Measurements from ENCODE around the gene VCAN.

The VCAN gene

GRCh38 chr5:83470526-83471404 lies 779 bp upstream of the VCAN start:
- DNase-seq: no peak

DNA sequence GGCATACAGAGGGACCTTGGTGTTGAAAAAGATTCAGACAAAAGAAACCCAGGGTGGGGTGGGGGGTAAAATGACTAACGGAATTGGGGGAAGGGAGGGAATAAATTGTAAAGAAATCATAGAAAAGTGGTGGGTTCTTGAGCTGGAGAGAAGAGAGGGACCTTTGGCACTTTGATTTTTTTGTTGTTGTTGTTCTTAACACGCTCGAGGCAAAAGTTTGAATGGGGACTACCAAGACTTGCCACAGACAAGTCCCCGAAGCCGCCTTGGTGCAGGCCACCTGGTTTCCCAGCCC lies 616 bp downstream of the VCAN start:
- no peak for DNase-seq

- peak; percentile 57 for DNase-seq
Measured at GRCh38 chr5:83472508-83473345, 1.2 kb downstream of the VCAN start.

GRCh38 chr5:83473346-83474160 lies 2.0 kb downstream of the VCAN start:
- DNase-seq: peak; percentile 82

GRCh38 chr5:83474161-83474796 lies 2.7 kb downstream of the VCAN start:
- DNase-seq: peak; percentile 65

DNA sequence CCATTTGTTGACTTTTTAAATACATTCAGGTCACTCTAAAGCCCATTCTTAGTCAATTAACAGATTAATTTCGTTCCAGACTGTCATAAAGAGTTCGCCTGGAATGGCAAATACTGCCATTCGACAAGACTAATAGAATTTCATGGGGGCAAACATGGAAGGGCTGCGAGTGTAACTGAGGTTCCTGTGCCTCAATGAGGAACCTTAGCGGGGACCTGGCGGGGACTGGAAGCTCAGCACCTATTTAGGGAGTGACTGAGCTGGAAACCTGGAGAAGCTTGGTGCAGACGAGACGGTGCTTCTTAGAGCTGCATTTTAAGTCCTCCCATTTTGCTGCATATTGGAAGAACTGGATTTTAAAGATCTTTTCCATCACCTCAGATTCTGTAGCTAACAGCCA lies 3.4 kb downstream of the VCAN start:
- no peak for DNase-seq

DNA sequence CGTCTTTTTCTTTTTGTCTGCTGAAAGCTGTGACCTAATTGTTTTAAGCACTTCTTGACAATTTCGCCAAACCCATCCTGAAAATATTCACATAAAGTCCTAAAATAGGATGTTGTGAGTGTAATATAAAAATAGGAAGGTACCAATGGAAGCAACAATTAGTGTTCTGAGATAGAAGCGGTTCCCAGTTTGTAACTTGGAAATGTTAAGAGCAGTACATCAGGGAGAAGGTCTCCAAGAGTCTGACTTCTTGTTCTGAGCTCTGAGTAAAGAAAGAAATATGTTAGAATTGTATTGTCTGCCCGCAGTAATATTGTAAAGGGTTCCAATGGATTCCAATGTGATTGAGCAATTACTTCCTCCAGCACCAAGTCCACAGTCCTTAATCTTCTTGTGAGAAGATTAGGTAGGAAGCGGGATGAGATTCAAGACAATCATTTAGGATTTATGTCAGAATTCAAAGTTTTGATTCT lies 3.9 kb downstream of the VCAN start:
- no peak for DNase-seq

DNA sequence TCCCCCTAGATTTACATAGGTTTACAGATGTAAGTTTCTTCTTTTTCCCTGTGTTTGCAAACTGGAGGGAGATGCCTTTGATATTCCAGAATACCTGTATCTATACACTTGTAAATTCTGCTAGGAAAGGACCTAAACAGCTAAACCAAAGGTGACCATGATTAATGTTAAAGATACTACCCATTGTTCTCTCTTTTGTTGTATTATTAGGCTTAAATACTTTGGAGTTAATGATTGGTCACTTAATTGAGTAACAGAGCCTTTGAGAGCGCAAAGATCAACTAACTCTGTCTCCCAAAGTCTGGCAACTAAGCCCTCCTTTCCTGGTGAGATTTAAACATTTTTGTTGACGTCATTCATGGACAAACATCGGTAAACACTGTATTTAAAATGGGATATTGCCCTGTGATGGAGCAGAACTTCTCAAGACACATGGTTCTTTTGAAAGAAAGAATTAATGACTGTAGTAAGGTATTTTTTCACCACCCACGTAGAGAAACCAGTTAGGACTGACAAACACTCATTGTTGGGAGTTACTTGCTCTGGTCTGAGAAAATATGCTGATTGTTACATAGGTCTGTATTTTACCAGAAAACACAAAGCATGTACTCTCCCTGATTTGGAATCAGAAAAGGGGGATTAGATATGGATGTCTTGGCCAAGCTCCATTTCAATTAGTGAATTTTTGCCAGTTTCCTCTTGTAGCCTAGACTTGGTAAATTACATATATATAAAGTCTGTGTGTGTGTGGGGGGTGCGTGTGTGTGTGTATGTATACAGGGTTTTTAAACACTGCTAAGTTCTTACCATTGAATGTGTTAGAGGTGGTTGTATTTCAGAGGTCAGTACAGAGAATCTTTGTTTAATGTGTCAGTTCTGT lies 4.6 kb downstream of the VCAN start:
- DNase-seq: no peak

DNA sequence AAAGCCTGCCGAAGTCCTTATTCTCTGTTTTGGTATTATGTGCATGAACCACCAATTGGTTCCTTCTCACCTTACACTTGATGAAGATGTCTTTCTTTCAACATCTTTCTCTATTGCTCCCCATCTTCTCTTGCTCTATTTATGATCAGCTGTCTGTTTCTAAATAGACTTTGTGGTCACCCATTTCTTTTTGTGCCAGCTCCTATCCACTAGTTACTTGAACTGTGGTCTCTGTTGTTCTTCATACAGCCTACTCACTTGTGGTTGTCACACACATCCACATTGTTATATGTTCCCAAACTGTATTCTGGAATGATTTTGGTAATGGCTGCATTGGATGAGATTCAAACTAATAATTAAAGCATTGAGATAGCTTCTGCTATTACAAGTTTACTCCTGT lies 11.4 kb downstream of the VCAN start:
- no peak for DNase-seq

DNA sequence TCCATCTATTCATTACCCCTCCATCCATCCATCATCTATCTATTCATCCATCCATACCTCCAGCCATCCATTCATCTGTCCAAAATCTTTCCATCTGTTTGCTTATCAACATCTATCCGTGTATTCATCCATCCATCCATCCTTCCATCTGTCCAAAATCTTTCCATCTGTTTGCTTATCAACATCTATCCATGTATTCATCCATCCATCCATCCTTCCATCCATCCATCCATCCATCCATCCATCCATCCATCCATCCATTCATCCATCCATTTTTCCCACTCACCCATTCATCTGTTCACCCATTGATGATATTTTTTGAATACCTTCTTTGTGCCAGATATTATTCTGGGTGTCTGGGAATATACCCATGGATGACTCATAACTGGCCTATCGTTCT lies 12.8 kb downstream of the VCAN start:
- DNase-seq: no peak

- DNase-seq: no peak
Measured at GRCh38 chr5:83485842-83486241, 14.3 kb downstream of the VCAN start.

DNA sequence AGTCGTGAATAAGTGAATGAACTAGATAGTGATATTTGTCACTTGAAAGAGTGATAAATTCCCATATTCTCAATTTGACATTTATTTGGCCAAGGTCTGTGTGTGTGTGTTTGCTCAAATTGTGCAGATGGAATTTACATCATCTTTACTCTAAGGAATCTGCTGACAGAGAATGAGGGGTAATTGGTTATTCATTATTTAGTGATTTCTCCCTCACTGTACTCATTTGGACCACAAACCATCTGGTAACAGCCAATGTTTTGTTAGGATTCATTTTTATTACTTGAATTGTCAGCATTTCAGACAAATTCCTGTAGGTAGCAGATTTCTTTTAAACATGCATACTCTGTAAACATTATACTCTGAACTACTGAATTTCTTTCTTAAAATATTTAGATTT lies 15.6 kb downstream of the VCAN start:
- no peak for DNase-seq

DNA sequence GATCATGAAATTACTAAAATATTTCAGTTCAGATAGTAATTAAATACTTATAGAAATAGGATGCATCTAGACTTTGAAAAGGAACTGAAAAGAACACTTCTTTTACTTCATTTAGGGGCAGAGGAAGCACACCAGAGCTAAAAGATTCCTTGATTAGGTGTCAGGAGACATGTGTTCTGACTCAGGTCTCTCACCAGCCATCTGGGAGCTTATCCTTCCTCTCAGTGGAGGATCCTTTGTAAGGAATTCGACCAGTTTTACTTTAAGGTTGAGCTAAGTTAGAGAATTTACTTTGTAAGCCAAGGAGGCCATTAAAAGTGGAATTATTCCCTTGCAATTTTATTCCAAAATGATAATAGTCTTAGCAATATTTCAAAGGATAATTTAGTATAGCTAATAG lies 16.7 kb downstream of the VCAN start:
- DNase-seq: no peak

GRCh38 chr5:83488821-83489220 lies 17.3 kb downstream of the VCAN start:
- no peak for DNase-seq

- DNase-seq: no peak
Measured at GRCh38 chr5:83490203-83490602, 18.7 kb downstream of the VCAN start.

GRCh38 chr5:83492331-83492730 lies 20.8 kb downstream of the VCAN start:
- DNase-seq: no peak

DNA sequence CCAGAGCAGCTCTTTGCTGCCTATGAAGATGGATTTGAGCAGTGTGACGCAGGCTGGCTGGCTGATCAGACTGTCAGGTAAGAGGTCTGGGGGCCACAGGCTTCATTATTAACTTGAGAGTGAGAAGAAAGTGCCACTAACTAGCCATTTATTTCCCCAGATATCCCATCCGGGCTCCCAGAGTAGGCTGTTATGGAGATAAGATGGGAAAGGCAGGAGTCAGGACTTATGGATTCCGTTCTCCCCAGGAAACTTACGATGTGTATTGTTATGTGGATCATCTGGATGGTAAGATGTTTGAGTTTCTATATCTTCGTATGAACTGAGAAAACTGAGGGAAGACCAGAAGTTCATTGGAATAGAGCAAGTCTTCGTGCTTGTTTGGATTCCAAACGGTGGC lies 22.1 kb downstream of the VCAN start:
- DNase-seq: no peak

- no peak for DNase-seq
Measured at GRCh38 chr5:83494087-83494620, 22.6 kb downstream of the VCAN start.

DNA sequence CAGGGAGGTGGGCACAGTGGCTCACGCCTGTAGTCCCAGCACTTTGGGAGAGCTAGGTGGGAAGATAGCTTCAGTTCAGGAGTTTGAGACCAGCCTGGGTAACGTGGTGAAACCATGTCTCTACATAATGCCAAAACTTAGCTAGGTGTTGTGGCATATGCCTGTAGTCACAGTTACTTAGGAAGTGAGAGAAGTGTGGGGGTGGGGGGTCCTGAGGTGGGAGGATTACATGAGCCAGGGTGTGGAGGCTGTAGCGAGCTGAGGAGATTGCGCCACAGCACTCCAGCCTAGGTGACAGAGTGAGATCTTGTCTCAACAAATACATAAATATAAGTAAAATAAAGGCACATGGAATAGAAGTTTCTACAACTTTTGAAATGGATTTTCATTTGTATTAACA lies 23.1 kb downstream of the VCAN start:
- no peak for DNase-seq

- no peak for DNase-seq
Measured at GRCh38 chr5:83496626-83497025, 25.1 kb downstream of the VCAN start.

GRCh38 chr5:83498585-83498984 lies 27.0 kb downstream of the VCAN start:
- DNase-seq: no peak

GRCh38 chr5:83503662-83504061 lies 32.1 kb downstream of the VCAN start:
- DNase-seq: no peak

Measured in activated CD8-positive, alpha-beta memory T cell treated with anti-CD3 and anti-CD28 coated beads, Interleukin-2, amount 50 U/mL, for 48 hours (primary cell).